Chondrocyte (in vitro differentiated cells): ENCODE measurements around the gene RUNX3. TPM values are rescaled to one million over a fixed set of nuclear protein-coding genes. Genes with fewer than 3 reads are reported as not detected.

Source experiments
- DNase-seq: peaks from one replicate; pipeline ENCODE4 v3.0.0; 2021; ENCODE audit warnings: mixed read lengths, low spot score
- H3K27ac Mint-ChIP-seq: one replicate; pipeline ENCODE4 v1.8.0; 2021; ENCODE audit warnings: mild to moderate bottlenecking, moderate library complexity, mixed read lengths; ENCODE audit not compliant: unreplicated experiment
- H3K27me3 Mint-ChIP-seq: 2 replicates; pipeline ENCODE4 v1.8.0; 2021; ENCODE audit warnings: low read depth, mixed read lengths
- H3K36me3 Mint-ChIP-seq: 2 replicates; pipeline ENCODE4 v1.8.0; 2021; ENCODE audit warnings: low read depth, mixed read lengths
- H3K4me1 Mint-ChIP-seq: 2 replicates; pipeline ENCODE4 v1.8.0; 2021; ENCODE audit warnings: low read depth, mild to moderate bottlenecking, mixed read lengths
- H3K4me3 Mint-ChIP-seq: one replicate; pipeline ENCODE4 v1.8.0; 2021; ENCODE audit warnings: mild to moderate bottlenecking, moderate library complexity, mixed read lengths; ENCODE audit not compliant: unreplicated experiment
- H3K9me3 Mint-ChIP-seq: 2 replicates; pipeline ENCODE4 v1.8.0; 2021; ENCODE audit warnings: low read depth, mixed read lengths
- total RNA-seq: library from RNA; stranded (reverse); gene quantifications from 3 replicates; pipeline ENCODE4 v1.2.1, GENCODE V29; 2021
- TF ChIP-seq, protein P1 (sequence below): fragments of 200-600 bp; sonication (generic); IDR thresholded peaks from 2 replicates; pipeline ENCODE4 v1.5.0; 2021; ENCODE audit warnings: antibody characterized with exemption, mild to moderate bottlenecking, moderate library complexity

The RUNX3 gene
- total RNA-seq, 1 donor from 2014 or later = 1.8 TPM

DNA sequence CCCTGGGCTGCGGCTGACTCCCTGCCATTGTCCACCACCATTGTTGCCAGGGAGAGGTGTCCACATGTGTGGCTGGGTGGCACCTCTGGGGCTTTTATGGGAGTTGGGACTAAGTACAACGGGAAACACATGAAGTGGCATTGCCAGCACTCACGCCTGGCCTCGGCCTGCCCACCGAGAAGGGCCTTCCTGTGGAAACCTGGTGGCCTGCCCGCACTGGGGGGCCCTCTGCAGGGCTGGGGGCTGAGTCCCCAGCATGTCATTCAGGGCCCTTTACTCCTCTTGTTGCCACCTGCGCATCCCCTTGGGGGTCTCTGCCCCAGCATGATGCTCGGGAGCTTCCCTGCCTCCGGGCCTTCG is 35.5 kb upstream of the RUNX3 start:
- H3K4me3 Mint-ChIP-seq = no peak overlapping the region
- H3K27ac Mint-ChIP-seq = no peak overlapping the region
- TF ChIP-seq, protein P1, sequence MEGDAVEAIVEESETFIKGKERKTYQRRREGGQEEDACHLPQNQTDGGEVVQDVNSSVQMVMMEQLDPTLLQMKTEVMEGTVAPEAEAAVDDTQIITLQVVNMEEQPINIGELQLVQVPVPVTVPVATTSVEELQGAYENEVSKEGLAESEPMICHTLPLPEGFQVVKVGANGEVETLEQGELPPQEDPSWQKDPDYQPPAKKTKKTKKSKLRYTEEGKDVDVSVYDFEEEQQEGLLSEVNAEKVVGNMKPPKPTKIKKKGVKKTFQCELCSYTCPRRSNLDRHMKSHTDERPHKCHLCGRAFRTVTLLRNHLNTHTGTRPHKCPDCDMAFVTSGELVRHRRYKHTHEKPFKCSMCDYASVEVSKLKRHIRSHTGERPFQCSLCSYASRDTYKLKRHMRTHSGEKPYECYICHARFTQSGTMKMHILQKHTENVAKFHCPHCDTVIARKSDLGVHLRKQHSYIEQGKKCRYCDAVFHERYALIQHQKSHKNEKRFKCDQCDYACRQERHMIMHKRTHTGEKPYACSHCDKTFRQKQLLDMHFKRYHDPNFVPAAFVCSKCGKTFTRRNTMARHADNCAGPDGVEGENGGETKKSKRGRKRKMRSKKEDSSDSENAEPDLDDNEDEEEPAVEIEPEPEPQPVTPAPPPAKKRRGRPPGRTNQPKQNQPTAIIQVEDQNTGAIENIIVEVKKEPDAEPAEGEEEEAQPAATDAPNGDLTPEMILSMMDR = no peak
- H3K36me3 Mint-ChIP-seq = no peaks in the 10 kb centered on the region
- no peak for DNase-seq
- no peaks in the 10 kb centered on the region for H3K27me3 Mint-ChIP-seq
- peaks cover 12% of the 10 kb centered on the region for H3K4me1 Mint-ChIP-seq
- no peaks in the 10 kb centered on the region for H3K9me3 Mint-ChIP-seq

DNA sequence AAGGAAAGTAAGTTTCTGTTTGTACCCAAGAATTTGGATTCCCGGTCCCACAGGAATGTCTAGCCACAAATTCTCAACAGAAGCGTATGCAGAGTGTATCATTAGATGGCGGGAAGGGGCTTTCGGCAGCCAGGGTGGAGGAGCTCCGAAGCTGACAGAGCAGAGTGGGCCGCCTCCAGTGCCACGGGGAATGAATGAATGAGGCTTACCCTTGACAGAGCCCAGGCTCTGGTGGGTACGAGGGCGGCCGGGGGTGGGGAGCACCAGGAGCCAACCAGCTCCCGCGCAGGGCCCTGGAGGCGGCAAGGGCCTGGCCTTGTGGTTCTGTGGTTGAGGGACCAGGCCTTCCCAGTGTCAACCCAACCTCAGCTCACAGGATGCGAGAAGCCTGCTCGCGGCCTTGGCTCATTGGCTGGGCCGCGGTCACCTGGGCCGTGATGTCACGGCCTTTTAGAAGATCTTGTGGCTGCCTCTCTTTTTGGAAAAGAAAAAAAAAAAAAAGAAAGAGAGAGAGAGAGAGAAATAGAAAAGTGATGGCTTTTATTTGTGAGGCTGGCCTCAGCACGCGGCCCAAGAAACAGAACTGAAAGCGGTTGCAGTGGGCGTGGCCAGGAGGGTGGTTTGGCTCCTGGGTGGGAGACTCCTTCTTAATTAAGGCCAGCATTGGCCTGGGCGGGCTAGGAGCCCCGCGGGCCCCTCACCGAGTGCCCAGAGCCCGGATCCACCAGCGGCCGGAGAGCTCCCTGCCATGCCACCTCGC is 34.9 kb upstream of the RUNX3 start:
- TF ChIP-seq, protein P1 = no peak
- Mint-ChIP-seq H3K27ac (peak overlapping the region; percentile 45), H3K4me3 (no peak overlapping the region), H3K27me3 (no peaks in the 10 kb centered on the region), H3K36me3 (no peaks in the 10 kb centered on the region), H3K9me3 (no peaks in the 10 kb centered on the region), H3K4me1 (peaks cover 6% of the 10 kb centered on the region)
- no peak for DNase-seq

DNA sequence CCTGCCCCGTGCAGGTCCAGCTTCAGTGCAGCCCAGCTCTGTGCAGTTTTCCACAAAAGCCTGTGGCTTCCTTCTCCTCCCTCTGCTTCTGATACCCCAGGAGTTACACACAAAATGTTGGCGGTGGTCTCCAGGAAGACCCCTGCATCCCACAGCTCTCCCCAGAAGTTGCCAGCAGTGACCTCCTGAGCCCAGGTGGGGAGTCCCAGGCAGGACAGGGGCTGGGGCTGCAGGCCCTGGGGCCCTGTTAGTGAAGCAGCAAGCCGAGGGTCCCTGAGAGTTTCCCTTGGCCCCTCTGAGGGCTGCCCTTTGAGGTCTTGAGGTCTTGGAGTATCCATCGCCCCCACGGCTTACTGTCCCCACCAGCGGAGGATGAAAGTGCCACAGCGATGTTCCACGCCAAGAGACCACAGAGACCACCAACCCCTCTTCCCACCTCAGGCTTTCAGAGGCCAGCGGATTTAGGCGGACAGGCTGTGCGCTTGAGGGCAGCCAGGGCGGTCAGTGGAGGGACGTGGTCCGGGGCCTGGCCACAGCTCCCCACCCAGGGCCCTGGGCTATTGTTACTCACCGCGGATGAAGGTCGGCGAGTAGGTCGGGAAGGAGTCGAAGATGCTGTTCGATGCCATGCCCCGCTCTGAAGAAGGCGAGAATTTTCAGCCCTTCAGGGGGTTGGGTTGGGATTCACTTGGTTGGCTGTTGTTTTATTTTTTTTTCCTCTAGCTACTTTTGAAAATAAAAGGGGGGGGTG is 34.0 kb upstream of the RUNX3 start:
- no peak for DNase-seq
- no peak overlapping the region for H3K4me3 Mint-ChIP-seq
- peaks cover 4% of the 10 kb centered on the region for H3K4me1 Mint-ChIP-seq
- H3K27me3 Mint-ChIP-seq = no peaks in the 10 kb centered on the region
- no peaks in the 10 kb centered on the region for H3K9me3 Mint-ChIP-seq
- H3K36me3 Mint-ChIP-seq = no peaks in the 10 kb centered on the region
- TF ChIP-seq, protein P1 = no peak
- no peak overlapping the region for H3K27ac Mint-ChIP-seq

DNA sequence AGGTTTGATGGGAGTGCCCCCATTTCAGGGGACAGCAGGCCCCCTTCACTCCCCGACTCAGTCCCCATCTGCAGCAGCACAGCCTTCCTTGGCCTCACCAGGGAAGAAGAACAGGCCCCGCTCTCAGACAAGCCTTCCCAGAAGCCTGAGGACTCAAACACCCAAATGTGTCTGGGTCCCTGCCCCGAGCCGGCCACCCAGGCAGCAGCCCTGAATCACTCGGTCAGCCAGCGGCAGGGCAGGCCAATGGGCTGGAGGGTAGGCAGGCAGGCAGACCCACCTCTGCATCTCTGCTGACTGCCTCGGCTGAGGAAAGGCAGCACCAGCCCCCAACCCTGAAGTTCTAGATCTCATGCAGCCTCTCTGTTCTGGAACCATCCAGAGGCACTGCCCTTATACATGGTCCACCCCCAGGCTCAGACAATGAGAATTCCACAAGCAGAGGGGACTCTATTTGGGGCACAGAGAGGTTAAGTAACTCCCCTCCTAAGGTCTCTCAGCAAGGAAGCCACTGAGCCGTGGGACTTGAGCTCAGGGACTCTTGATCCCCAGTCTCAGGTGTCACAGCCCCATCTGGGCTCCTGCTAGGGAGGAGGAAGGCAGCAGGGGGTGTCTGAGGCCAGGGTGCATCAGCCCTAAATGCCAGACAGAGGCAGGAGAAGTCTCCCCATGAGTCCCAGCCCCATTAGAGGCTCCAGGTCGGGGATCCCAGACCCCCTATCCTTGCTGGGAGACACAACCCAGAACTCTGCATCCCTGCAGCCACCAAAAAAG is 33.2 kb upstream of the RUNX3 start:
- Mint-ChIP-seq H3K4me3 (no peak overlapping the region), H3K9me3 (no peaks in the 10 kb centered on the region), H3K27ac (no peak overlapping the region), H3K27me3 (no peaks in the 10 kb centered on the region), H3K36me3 (no peaks in the 10 kb centered on the region), H3K4me1 (peaks cover 4% of the 10 kb centered on the region)
- TF ChIP-seq, protein P1 = no peak
- DNase-seq = no peak
